Aorta (tissue), 5 donors: ENCODE results near the gene NTF4. TPM values are rescaled to one million over a fixed set of nuclear protein-coding genes. Genes with fewer than 3 reads are reported as not detected.

ENCODE experiments used
- ATAC-seq: fragments of 200-7000 bp; cut with Tn5 transposase; one replicate; pipeline ENCODE4 v1.9.1; 2022; ENCODE audit warnings: moderate library complexity; ENCODE audit not compliant: low FRiP score
- DNase-seq, 2 donors: peaks; one replicate each; pipeline ENCODE4 v3.0.0-alpha.2; 2020
- H3K27ac ChIP-seq, 2 donors: one replicate each; pipeline ENCODE4 v1.5.1; 2013; ENCODE audit warnings: low read length in 2 of 2, mild to moderate bottlenecking in 2 of 2, moderate library complexity in 2 of 2, control low read depth in 1 of 2, inconsistent platforms in 1 of 2, low read depth in 1 of 2
- H3K27me3 ChIP-seq, 2 donors: one replicate each; pipeline ENCODE4 v1.6.1; 2013; ENCODE audit warnings: control low read depth in 1 of 2, low read length in 1 of 2, mild to moderate bottlenecking in 1 of 2, moderate library complexity in 1 of 2; ENCODE audit not compliant: insufficient read depth in 2 of 2, control insufficient read depth in 1 of 2
- H3K36me3 ChIP-seq, 2 donors: one replicate each; pipeline ENCODE4 v1.6.1; 2013; ENCODE audit warnings: control low read depth in 1 of 2, low read length in 1 of 2, mild to moderate bottlenecking in 1 of 2; ENCODE audit not compliant: insufficient read depth in 2 of 2, control insufficient read depth in 1 of 2
- H3K4me1 ChIP-seq, 2 donors: one replicate each; pipeline ENCODE4 v1.6.1; 2013; ENCODE audit warnings: low read length in 2 of 2, control low read depth in 1 of 2, mild to moderate bottlenecking in 1 of 2, moderate library complexity in 1 of 2; ENCODE audit not compliant: insufficient read depth in 2 of 2, control insufficient read depth in 1 of 2
- H3K4me3 ChIP-seq, 2 donors: one replicate each; pipeline ENCODE4 v1.5.1; 2013; ENCODE audit warnings: low read length in 2 of 2, control low read depth in 1 of 2, mild to moderate bottlenecking in 1 of 2
- H3K9me3 ChIP-seq: one replicate; pipeline ENCODE4 v1.6.1; 2013; ENCODE audit warnings: mild to moderate bottlenecking, low read length; ENCODE audit not compliant: control insufficient read depth
- WGBS, 2 donors: extraction: QIAGEN DNeasy Blood & Tissue Kit; methylation state at CpG; one replicate each; pipeline ENCODE4 v1.1.7; 2013; 5-methylcytosine and 5-hydroxymethylcytosine counted together
- intact Hi-C, 2 donors: fragments of 100-400 bp; cut with DNase I; formaldehyde crosslinking; loops; one replicate each; pipeline versions ENCODE4 v1.14.2 to v1.15.0; 2022
- polyA plus RNA-seq, 2 donors: library from polyadenylated mRNA; stranded (reverse); fragments of 200-250 nt; gene quantifications; one replicate each; pipeline ENCODE4 v1.2.3, GENCODE V29; 2013
- total RNA-seq, 2 donors: library from RNA; stranded (reverse); fragmentation: NEBNext Ultra II Directional; extraction: Animal tissue kit (Norgen Biotek cat#: 25700); gene quantifications; one replicate each; pipeline ENCODE4 v1.2.1, GENCODE V29; 2021
- donor health status: healthy with polysubstance abuse.
- donor health status: Bipolar disorder and iron deficiency.
- donor health status: DM: no; HTN: no; CAD: no.
- donor health status: DM: no; HTN: no; CAD: no.
- donor health status: DM: yes; HTN: yes; CAD: no.

Gene NTF4
- total and polyA plus RNA-seq, 4 donors = not detected

DNA sequence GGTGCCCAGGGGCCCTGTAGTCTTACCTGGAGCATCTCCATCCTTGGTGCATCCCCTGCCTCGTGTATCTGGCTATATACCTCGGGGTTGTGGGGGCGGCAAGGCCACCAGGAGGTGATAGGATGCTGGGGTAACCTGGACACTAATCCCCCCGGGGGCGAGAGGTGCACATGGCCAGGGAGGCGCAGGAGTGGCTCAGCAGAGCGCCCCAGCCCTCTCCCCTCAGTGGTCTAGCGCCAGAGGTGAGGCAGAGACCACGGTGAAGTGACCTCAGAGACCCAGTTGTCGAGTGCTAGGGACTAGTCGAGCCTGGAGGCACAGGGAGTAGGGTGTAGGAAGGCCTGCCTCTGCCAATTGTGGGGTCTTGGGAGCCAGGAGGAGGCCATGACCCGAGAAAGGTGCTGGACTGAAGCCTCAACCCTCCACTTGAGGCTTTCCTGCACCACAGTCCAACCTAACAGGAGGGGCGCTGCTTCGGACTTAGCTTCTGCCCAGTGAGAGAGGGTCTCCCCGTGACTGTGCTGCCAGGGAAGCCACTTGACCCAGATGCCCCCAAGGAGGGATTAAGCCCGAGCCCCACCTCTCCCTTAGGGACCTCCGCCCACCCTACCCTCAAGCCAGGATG lies 47.5 kb downstream of the NTF4 start, which contains the start of gene LHB:
LHB (minus strand) TSS at position 51 of the 625 bp plus-strand sequence; CDS start at position 41, 10 bp downstream.
- Histone ChIP-seq H3K4me1 (no peaks in the 10 kb centered on the region), H3K27ac (no peak within 1 kb of the TSS), H3K36me3 (no peaks in the 10 kb centered on the region), H3K27me3 (no peaks in the 10 kb centered on the region), H3K9me3 (no peaks in the 10 kb centered on the region), H3K4me3 (peak within 1 kb of the TSS; percentile 5 to 28)
- no peak for DNase-seq
- intact Hi-C loops = no loop called here
- WGBS, 2 donors = 73 to 76% methylated on average over 17 of the region's 17 CpGs
- no peak for ATAC-seq

GRCh38 chr19:49016067-49016839 lies 48.4 kb downstream of the NTF4 start:
- DNase-seq (no peak), ATAC-seq (no peak)
- WGBS, 2 donors = 91 to 94% methylated on average over 22 to 29 of the region's 29 CpGs
- intact Hi-C loops = no loop called here
- Histone ChIP-seq H3K4me3 (no peak overlapping the region), H3K27ac (no peak overlapping the region), H3K4me1 (no peaks in the 10 kb centered on the region), H3K27me3 (no peaks in the 10 kb centered on the region), H3K9me3 (no peaks in the 10 kb centered on the region), H3K36me3 (no peaks in the 10 kb centered on the region)

- Histone ChIP-seq H3K4me3 (no peak overlapping the region), H3K36me3 (no peaks in the 10 kb centered on the region), H3K9me3 (no peaks in the 10 kb centered on the region), H3K4me1 (no peaks in the 10 kb centered on the region), H3K27me3 (no peaks in the 10 kb centered on the region), H3K27ac (no peak overlapping the region)
- ATAC-seq (no peak), DNase-seq (no peak)
- 91% methylated on average over 18 of the region's 18 CpGs for WGBS, 2 donors
- intact Hi-C loops = no loop called here
These were observed 49.8 kb downstream of the NTF4 start for GRCh38 chr19:49014870-49015255.

- H3K4me1 ChIP-seq = no peaks in the 10 kb centered on the region
- intact Hi-C loops = no loop called here
- H3K36me3 ChIP-seq = no peaks in the 10 kb centered on the region
- H3K27ac ChIP-seq = no peak overlapping the region
- H3K4me3 ChIP-seq = no peak overlapping the region
- no peaks in the 10 kb centered on the region for H3K27me3 ChIP-seq
- DNase-seq (no peak), ATAC-seq (no peak)
- WGBS, 2 donors = 92 to 94% methylated on average over 32 of the region's 32 CpGs
- H3K9me3 ChIP-seq = no peaks in the 10 kb centered on the region
These were observed 50.3 kb downstream of the NTF4 start for GRCh38 chr19:49014123-49014869.

- no peak overlapping the region for H3K27ac ChIP-seq
- ATAC-seq = no peak
- H3K4me1 ChIP-seq = no peaks in the 10 kb centered on the region
- DNase-seq = no peak
- intact Hi-C loops = no loop called here
- 88 to 89% methylated on average over 17 of the region's 17 CpGs for WGBS, 2 donors
- no peaks in the 10 kb centered on the region for H3K9me3 ChIP-seq
- H3K36me3 ChIP-seq = peaks cover 0 to 2% of the 10 kb centered on the region in 2 donors
- H3K27me3 ChIP-seq = no peaks in the 10 kb centered on the region
- no peak overlapping the region for H3K4me3 ChIP-seq
These were observed 53.4 kb downstream of the NTF4 start for GRCh38 chr19:49011194-49011593.

Other genes with a start within 250 kb of the NTF4 start
- gene HSD17B14, start 228.3 kb downstream of the NTF4 start, total RNA-seq = 10 to 100 TPM; 13.7 to 16.1 TPM
- gene HSD17B14, start 228.3 kb downstream of the NTF4 start, polyA plus RNA-seq = 10 to 100 TPM; 14.3 to 18.9 TPM
- gene PLEKHA4, start 196.2 kb downstream of the NTF4 start, total RNA-seq = 10 to 100 TPM; 94.9 to 97.2 TPM
- 100 to 1,000 TPM; 193 to 223 TPM for gene PLEKHA4, start 196.2 kb downstream of the NTF4 start, polyA plus RNA-seq
- gene PPP1R15A, start 192.4 kb downstream of the NTF4 start, total RNA-seq = 100 to 1,000 TPM in 1 of 2 donors, 10 to 100 TPM in 1; 57.2 to 182 TPM
- 10 to 100 TPM; 64.9 to 95.4 TPM for gene PPP1R15A, start 192.4 kb downstream of the NTF4 start, polyA plus RNA-seq
- 1 to 10 TPM in 1 of 2 donors, under 1 TPM in 1; 0.84 to 1.3 TPM for gene TULP2, start 166.1 kb downstream of the NTF4 start, total RNA-seq
- gene TULP2, start 166.1 kb downstream of the NTF4 start, polyA plus RNA-seq = not detected
- gene NUCB1, start 164.5 kb downstream of the NTF4 start, total RNA-seq = 100 to 1,000 TPM; 276 to 380 TPM
- 100 to 1,000 TPM in 1 of 2 donors, 10 to 100 TPM in 1; 82.9 to 375 TPM for gene NUCB1, start 164.5 kb downstream of the NTF4 start, polyA plus RNA-seq
- gene DHDH, start 131.1 kb downstream of the NTF4 start, total RNA-seq = under 1 TPM in 1 of 2 donors, not detected in 1; 0.84 TPM
- 1 to 10 TPM in 1 of 2 donors, not detected in 1; 1.3 TPM for gene DHDH, start 131.1 kb downstream of the NTF4 start, polyA plus RNA-seq
- 10 to 100 TPM; 69.6 to 79.9 TPM for gene BAX, start 109.9 kb downstream of the NTF4 start, total RNA-seq
- 10 to 100 TPM; 81.4 to 83.9 TPM for gene BAX, start 109.9 kb downstream of the NTF4 start, polyA plus RNA-seq
- 1,000 to 10,000 TPM; 3,184 to 3,823 TPM for gene FTL, start 99.5 kb downstream of the NTF4 start, total RNA-seq
- gene FTL, start 99.5 kb downstream of the NTF4 start, polyA plus RNA-seq = over 10,000 TPM in 1 of 2 donors, 1,000 to 10,000 TPM in 1; 6,798 to 17,889 TPM
- 10 to 100 TPM; 47.5 to 61.9 TPM for gene GYS1, start 71.5 kb downstream of the NTF4 start, total RNA-seq
- 10 to 100 TPM; 21.5 to 31.7 TPM for gene GYS1, start 71.5 kb downstream of the NTF4 start, polyA plus RNA-seq
- gene RUVBL2, start 70.9 kb downstream of the NTF4 start, total RNA-seq = 10 to 100 TPM; 28.9 to 42.1 TPM
- gene RUVBL2, start 70.9 kb downstream of the NTF4 start, polyA plus RNA-seq = 10 to 100 TPM; 34.6 to 62.2 TPM
- under 1 TPM in 1 of 2 donors, not detected in 1; 0.84 TPM for gene LHB, start 47.7 kb downstream of the NTF4 start, total RNA-seq
- gene LHB, start 47.7 kb downstream of the NTF4 start, polyA plus RNA-seq = 1 to 10 TPM; 1.8 to 2.2 TPM
- gene CGB3, start 40.5 kb downstream of the NTF4 start, total RNA-seq = not detected
- gene CGB3, start 40.5 kb downstream of the NTF4 start, polyA plus RNA-seq = not detected
- gene CGB2, start 32.9 kb downstream of the NTF4 start, total RNA-seq = not detected
- gene CGB2, start 32.9 kb downstream of the NTF4 start, polyA plus RNA-seq = 1 to 10 TPM in 1 of 2 donors, not detected in 1; 1.1 TPM
- gene CGB1, start 27.9 kb downstream of the NTF4 start, total RNA-seq = not detected
- gene CGB1, start 27.9 kb downstream of the NTF4 start, polyA plus RNA-seq = not detected
- gene CGB5, start 21.0 kb downstream of the NTF4 start, total RNA-seq = not detected
- gene CGB5, start 21.0 kb downstream of the NTF4 start, polyA plus RNA-seq = not detected
- gene CGB8, start 15.7 kb downstream of the NTF4 start, total RNA-seq = not detected
- gene CGB8, start 15.7 kb downstream of the NTF4 start, polyA plus RNA-seq = not detected
- gene CGB7, start 7.1 kb downstream of the NTF4 start, total RNA-seq = not detected
- gene CGB7, start 7.1 kb downstream of the NTF4 start, polyA plus RNA-seq = not detected
- gene KCNA7, start 7.9 kb upstream of the NTF4 start, total RNA-seq = not detected
- not detected for gene KCNA7, start 7.9 kb upstream of the NTF4 start, polyA plus RNA-seq
- 100 to 1,000 TPM; 170 to 249 TPM for gene SNRNP70, start 20.6 kb upstream of the NTF4 start, total RNA-seq
- gene SNRNP70, start 20.6 kb upstream of the NTF4 start, polyA plus RNA-seq = 100 to 1,000 TPM in 1 of 2 donors, 10 to 100 TPM in 1; 54.5 to 694 TPM
- 1 to 10 TPM; 8.4 to 9.7 TPM for gene LIN7B, start 49.6 kb upstream of the NTF4 start, total RNA-seq
- gene LIN7B, start 49.6 kb upstream of the NTF4 start, polyA plus RNA-seq = 10 to 100 TPM in 1 of 2 donors, 1 to 10 TPM in 1; 7.6 to 24.1 TPM
- under 1 TPM; 0.49 to 0.72 TPM for gene C19orf73, start 54.3 kb upstream of the NTF4 start, total RNA-seq
- 1 to 10 TPM; 1.0 to 5.4 TPM for gene C19orf73, start 54.3 kb upstream of the NTF4 start, polyA plus RNA-seq
- 1 to 10 TPM; 4.2 to 8.0 TPM for gene PPFIA3, start 54.7 kb upstream of the NTF4 start, total RNA-seq
- gene PPFIA3, start 54.7 kb upstream of the NTF4 start, polyA plus RNA-seq = 1 to 10 TPM; 2.0 to 4.1 TPM
- gene HRC, start 90.6 kb upstream of the NTF4 start, total RNA-seq = 1 to 10 TPM; 2.5 to 4.8 TPM
- gene HRC, start 90.6 kb upstream of the NTF4 start, polyA plus RNA-seq = 1 to 10 TPM in 1 of 2 donors, under 1 TPM in 1; 0.74 to 9.3 TPM
- gene TRPM4, start 93.0 kb upstream of the NTF4 start, total RNA-seq = 10 to 100 TPM; 41.9 to 57.1 TPM
- gene TRPM4, start 93.0 kb upstream of the NTF4 start, polyA plus RNA-seq = 10 to 100 TPM; 21.3 to 59.1 TPM